GM18526 (cell line): ENCODE results near the gene PDE6H.

Experiments used
- POLR2A ChIP-seq: IDR thresholded peaks from 3 replicates; pipeline ENCODE4 v1.6.1; 2011; ENCODE audit not compliant: insufficient read length; ENCODE audit errors: extremely low read depth

Gene PDE6H

GRCh38 chr12:14946162-14946561, 26.7 kb upstream of the PDE6H start:
- TF ChIP-seq POLR2A = no peak

- TF ChIP-seq POLR2A = no peak
These were observed 26.0 kb upstream of the PDE6H start for GRCh38 chr12:14946861-14947260.

GRCh38 chr12:14948672-14949071, 24.2 kb upstream of the PDE6H start:
- peak; percentile 54 for TF ChIP-seq POLR2A

GRCh38 chr12:14949631-14950030, 23.2 kb upstream of the PDE6H start:
- TF ChIP-seq POLR2A = no peak

GRCh38 chr12:14950421-14950820, 22.4 kb upstream of the PDE6H start:
- TF ChIP-seq POLR2A = no peak

- TF ChIP-seq POLR2A = no peak
These were observed 21.7 kb upstream of the PDE6H start for GRCh38 chr12:14950982-14951746.

GRCh38 chr12:14951851-14952250, 21.0 kb upstream of the PDE6H start:
- TF ChIP-seq POLR2A = no peak

- no peak for TF ChIP-seq POLR2A
These were observed 20.4 kb upstream of the PDE6H start for GRCh38 chr12:14952299-14952921.

GRCh38 chr12:14953752-14954151, 19.1 kb upstream of the PDE6H start:
- no peak for TF ChIP-seq POLR2A

- TF ChIP-seq POLR2A = no peak
These were observed 18.6 kb upstream of the PDE6H start for GRCh38 chr12:14954269-14954668.

GRCh38 chr12:14956024-14956891, 16.6 kb upstream of the PDE6H start:
- no peak for TF ChIP-seq POLR2A

GRCh38 chr12:14956905-14957304, 15.9 kb upstream of the PDE6H start:
- TF ChIP-seq POLR2A = no peak

- TF ChIP-seq POLR2A = no peak
These were observed 15.2 kb upstream of the PDE6H start for GRCh38 chr12:14957551-14958168.

- no peak for TF ChIP-seq POLR2A
These were observed 14.3 kb upstream of the PDE6H start for GRCh38 chr12:14958361-14959125.

GRCh38 chr12:14959126-14959440, 13.8 kb upstream of the PDE6H start:
- no peak for TF ChIP-seq POLR2A

- TF ChIP-seq POLR2A = no peak
These were observed 13.4 kb upstream of the PDE6H start for GRCh38 chr12:14959463-14959862.
